Heart left ventricle (tissue), 16 donors: ENCODE measurements around the gene KRTCAP2. TPM values are rescaled to one million over a fixed set of nuclear protein-coding genes. Genes with fewer than 3 reads are reported as not detected.

Experiments used
- ATAC-seq, 4 donors: fragments of 200-7000 bp; cut with Tn5 transposase; one replicate each; pipeline ENCODE4 v1.9.1; 2020 to 2022; ENCODE audit warnings: moderate library complexity in 4 of 4, mild to moderate bottlenecking in 3 of 4, moderate number of reproducible peaks in 1 of 4
- DNase-seq, 5 donors: peaks; one replicate each; pipeline ENCODE4 v3.0.0-alpha.2; 2020
- H3K27ac ChIP-seq, 12 donors: fragments of 200-600 bp; sonication (generic) in 4 of 12; one replicate each; pipeline versions ENCODE4 v1.5.0 to v1.8.0; 2016 to 2022; ENCODE audit warnings: mild to moderate bottlenecking in 2 of 12
- H3K27me3 ChIP-seq, 9 donors: fragments of 200-600 bp; sonication (generic) in 2 of 9; one replicate each; pipeline versions ENCODE4 v1.5.1 to v1.8.0; 2016 to 2022; ENCODE audit warnings: mild to moderate bottlenecking in 3 of 9
- H3K36me3 ChIP-seq, 9 donors: fragments of 200-600 bp; sonication (generic) in 2 of 9; one replicate each; pipeline versions ENCODE4 v1.5.0 to v1.8.0; 2018 to 2022; ENCODE audit warnings: mild to moderate bottlenecking in 2 of 9
- H3K4me1 ChIP-seq, 12 donors: fragments of 200-600 bp; sonication (generic) in 4 of 12; one replicate each; pipeline versions ENCODE4 v1.5.0 to v1.8.0; 2016 to 2022; ENCODE audit warnings: mild to moderate bottlenecking in 3 of 12
- H3K4me3 ChIP-seq, 12 donors: fragments of 200-600 bp; sonication (generic) in 4 of 12; one replicate each; pipeline versions ENCODE4 v1.5.0 to v1.8.0; 2017 to 2022; ENCODE audit warnings: mild to moderate bottlenecking in 9 of 12, moderate library complexity in 4 of 12
- H3K9me3 ChIP-seq, 12 donors: fragments of 200-600 bp; sonication (generic) in 4 of 12; one replicate each; pipeline versions ENCODE4 v1.5.0 to v1.8.0; 2016 to 2022; ENCODE audit warnings: mild to moderate bottlenecking in 1 of 12
- CTCF ChIP-seq, 12 donors: fragments of 200-600 bp; sonication (generic) in 4 of 12; IDR thresholded peaks; one replicate each; pipeline versions ENCODE4 v1.5.0 to v1.8.0; 2018 to 2022; ENCODE audit warnings: antibody characterized with exemption in 12 of 12, mild to moderate bottlenecking in 5 of 12
- POLR2A ChIP-seq, 2 donors: fragments of 450-650 bp; IDR thresholded peaks; one replicate each; pipeline ENCODE4 v1.6.1; 2017; ENCODE audit warnings: antibody characterized with exemption in 2 of 2, mild to moderate bottlenecking in 2 of 2, moderate library complexity in 2 of 2
- WGBS, 4 donors: extraction: QIAGEN DNeasy Blood & Tissue Kit in 2 of 4; methylation state at CpG; one replicate each; pipeline versions ENCODE4 v1.1.5 to v1.1.7; 2013 to 2018; 5-methylcytosine and 5-hydroxymethylcytosine counted together
- intact Hi-C, 10 donors: fragments of 100-400 bp; cut with DNase I; formaldehyde crosslinking; loops; one replicate each; pipeline versions ENCODE4 v1.11.1 to v1.14.2; 2022
- polyA plus RNA-seq, 2 donors: library from polyadenylated mRNA; stranded (reverse); fragments of 200-250 nt; gene quantifications; one replicate each; pipeline ENCODE4 v1.2.3, GENCODE V29; 2013
- total RNA-seq, 9 donors: library from RNA; depleted of rRNA in 2 of 9; stranded (reverse); fragments of >200 nt in 2 of 9; fragmentation: NEBNext Ultra II Directional in 3 of 9; extraction: Animal tissue kit (Norgen Biotek cat#: 25700) in 3 of 9; gene quantifications; one replicate each; pipeline versions ENCODE4 v1.1.0 to v1.2.4, GENCODE V29; 2016 to 2023
- donor health status: ischemic (EF 13 %, LVEDD 7.1; RV severe dilation, severe dysfunction).
- donor health status: healthy with polysubstance abuse.
- donor health status: DM: no; HTN: yes; CAD: no.
- donor health status: DM: no; HTN: no; CAD: no.
- donor health status: ischemic (EF 25% LVEDD 6.9; RV normal size, moderate dysfunction).
- donor health status: ischemic (EF 25% LVEDD 5.7; RV mildly dilated, moderate dysfunction).
- donor health status: healthy.
- donor health status: DM: yes; HTN: yes; CAD: no.
- donor health status: ischemic (EF 35%, LVEDD 5.7; RV mildly dilated, moderate dysfunction).
- donor health status: nonischemic (EF 11% LVEDD 7.7; RV severe dilation, severe dysfunction).
- donor health status: DM: yes; HTN: yes; CAD: no.
- donor health status: PGD.
- donor health status: ischemic (EF 29% LVEDD 5.4; RV normal size, mild dysfunction).
- donor health status: nonischemic (EF 23%, LVEDD 6.1; RV moderate dilation, normal function).

KRTCAP2 gene
- total and polyA plus RNA-seq, 11 donors: 106 to 283 (median 134) TPM

- no peaks in the 10 kb centered on the region for H3K9me3 ChIP-seq
- ATAC-seq (no peak), DNase-seq (no peak)
- 56 to 67% (median 64%) methylated on average over 16 of the region's 16 CpGs for WGBS, 4 donors
- peaks cover 0 to 45% (median 27%) of the 10 kb centered on the region in 12 donors for H3K4me1 ChIP-seq
- H3K27me3 ChIP-seq: peaks cover 0 to 31% (median 0%) of the 10 kb centered on the region in 9 donors
- intact Hi-C loops: loop anchor here in 9 of 10 donors (5.0 kb wide), 2 partner anchors 32 to 43 kb away; no protein-coding TSS in a partner anchor
- peaks cover 0 to 3% (median 0%) of the 10 kb centered on the region in 9 donors for H3K36me3 ChIP-seq
- no peak for TF ChIP-seq CTCF (IDR thresholded peaks at IDR 0.05)
- no peak for TF ChIP-seq POLR2A (IDR thresholded peaks at IDR 0.05)
- no peak overlapping the region for H3K4me3 ChIP-seq
- peak overlapping the region in 3 of 12 donors; percentile 40 to 98 (median 53) for H3K27ac ChIP-seq
Observed at GRCh38 chr1:155124503-155125463, 48.3 kb downstream of the KRTCAP2 start.

GRCh38 chr1:155123801-155124200 lies 49.3 kb downstream of the KRTCAP2 start:
- no peak for ATAC-seq
- no peaks in the 10 kb centered on the region for H3K9me3 ChIP-seq
- DNase-seq: no peak
- peaks cover 0 to 37% (median 23%) of the 10 kb centered on the region in 12 donors for H3K4me1 ChIP-seq
- no peak overlapping the region for H3K4me3 ChIP-seq
- no peaks in the 10 kb centered on the region for H3K36me3 ChIP-seq
- peaks cover 0 to 26% (median 0%) of the 10 kb centered on the region in 9 donors for H3K27me3 ChIP-seq
- intact Hi-C loops: no loop called here
- H3K27ac ChIP-seq: peak overlapping the region in 1 of 12 donors; percentile 40
- no peak for TF ChIP-seq POLR2A (IDR thresholded peaks at IDR 0.05)
- TF ChIP-seq CTCF (IDR thresholded peaks at IDR 0.05): no peak
- 71 to 78% (median 74%) methylated on average over 4 of the region's 4 CpGs for WGBS, 4 donors

- TF ChIP-seq CTCF (IDR thresholded peaks at IDR 0.05) (no peak), POLR2A (IDR thresholded peaks at IDR 0.05) (no peak)
- DNase-seq: no peak
- 86 to 95% (median 91%) methylated on average over 2 of the region's 2 CpGs for WGBS, 4 donors
- peaks cover 0 to 32% (median 19%) of the 10 kb centered on the region in 12 donors for H3K4me1 ChIP-seq
- intact Hi-C loops: no loop called here
- H3K9me3 ChIP-seq: no peaks in the 10 kb centered on the region
- no peaks in the 10 kb centered on the region for H3K36me3 ChIP-seq
- peaks cover 0 to 11% (median 0%) of the 10 kb centered on the region in 9 donors for H3K27me3 ChIP-seq
- H3K4me3 ChIP-seq: no peak overlapping the region
- no peak for ATAC-seq
- no peak overlapping the region for H3K27ac ChIP-seq
Observed at GRCh38 chr1:155122308-155122707, 50.8 kb downstream of the KRTCAP2 start.

- no peak for TF ChIP-seq CTCF (IDR thresholded peaks at IDR 0.05)
- no peak for TF ChIP-seq POLR2A (IDR thresholded peaks at IDR 0.05)
- Histone ChIP-seq H3K4me3 (no peak overlapping the region), H3K27me3 (peaks cover 0 to 5% (median 0%) of the 10 kb centered on the region in 9 donors), H3K4me1 (peaks cover 0 to 21% (median 10%) of the 10 kb centered on the region in 12 donors), H3K9me3 (no peaks in the 10 kb centered on the region), H3K36me3 (no peaks in the 10 kb centered on the region), H3K27ac (no peak overlapping the region)
- WGBS, 4 donors: 73 to 86% (median 81%) methylated on average over 2 of the region's 2 CpGs
- DNase-seq: no peak
- no peak for ATAC-seq
- intact Hi-C loops: no loop called here
Observed at GRCh38 chr1:155121249-155121648, 51.9 kb downstream of the KRTCAP2 start.
